ENCODE data around the gene RAB8B. TPM values are rescaled to one million over a fixed set of nuclear protein-coding genes. Genes with fewer than 3 reads are reported as not detected.

RAB8B gene
- total and polyA plus RNA-seq, 2 of the 13 experiments (the other 11 are each of a cell fraction or from before 2014, with no cell fraction given) = 6.8 to 14.2 TPM

GRCh38 chr15:63277038-63277892, 87.9 kb downstream of the RAB8B start, which contains the start of gene APH1B (continued):
- TF ChIP-seq, protein P1, sequence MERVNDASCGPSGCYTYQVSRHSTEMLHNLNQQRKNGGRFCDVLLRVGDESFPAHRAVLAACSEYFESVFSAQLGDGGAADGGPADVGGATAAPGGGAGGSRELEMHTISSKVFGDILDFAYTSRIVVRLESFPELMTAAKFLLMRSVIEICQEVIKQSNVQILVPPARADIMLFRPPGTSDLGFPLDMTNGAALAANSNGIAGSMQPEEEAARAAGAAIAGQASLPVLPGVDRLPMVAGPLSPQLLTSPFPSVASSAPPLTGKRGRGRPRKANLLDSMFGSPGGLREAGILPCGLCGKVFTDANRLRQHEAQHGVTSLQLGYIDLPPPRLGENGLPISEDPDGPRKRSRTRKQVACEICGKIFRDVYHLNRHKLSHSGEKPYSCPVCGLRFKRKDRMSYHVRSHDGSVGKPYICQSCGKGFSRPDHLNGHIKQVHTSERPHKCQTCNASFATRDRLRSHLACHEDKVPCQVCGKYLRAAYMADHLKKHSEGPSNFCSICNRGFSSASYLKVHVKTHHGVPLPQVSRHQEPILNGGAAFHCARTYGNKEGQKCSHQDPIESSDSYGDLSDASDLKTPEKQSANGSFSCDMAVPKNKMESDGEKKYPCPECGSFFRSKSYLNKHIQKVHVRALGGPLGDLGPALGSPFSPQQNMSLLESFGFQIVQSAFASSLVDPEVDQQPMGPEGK (CRISPR knock-in tag; IDR thresholded peaks at IDR 0.05) = peak; percentile 28; the same call in 1 of the 2 replicates
- TF ChIP-seq, protein P2, sequence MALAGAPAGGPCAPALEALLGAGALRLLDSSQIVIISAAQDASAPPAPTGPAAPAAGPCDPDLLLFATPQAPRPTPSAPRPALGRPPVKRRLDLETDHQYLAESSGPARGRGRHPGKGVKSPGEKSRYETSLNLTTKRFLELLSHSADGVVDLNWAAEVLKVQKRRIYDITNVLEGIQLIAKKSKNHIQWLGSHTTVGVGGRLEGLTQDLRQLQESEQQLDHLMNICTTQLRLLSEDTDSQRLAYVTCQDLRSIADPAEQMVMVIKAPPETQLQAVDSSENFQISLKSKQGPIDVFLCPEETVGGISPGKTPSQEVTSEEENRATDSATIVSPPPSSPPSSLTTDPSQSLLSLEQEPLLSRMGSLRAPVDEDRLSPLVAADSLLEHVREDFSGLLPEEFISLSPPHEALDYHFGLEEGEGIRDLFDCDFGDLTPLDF (CRISPR knock-in tag; IDR thresholded peaks at IDR 0.05) = 0 out of 2 replicates have a peak, but pooled peaks have one; percentile 24
- TF ChIP-seq ARID5B (CRISPR knock-in tag; IDR thresholded peaks at IDR 0.05) = 0 out of 2 replicates have a peak, but pooled peaks have one; percentile 33
- TF ChIP-seq ZNF121 (CRISPR knock-in tag; IDR thresholded peaks at IDR 0.05) = no peak
- TF ChIP-seq PHF8 (CRISPR knock-in tag; IDR thresholded peaks at IDR 0.05) = peak; percentile 54
- TF ChIP-seq, protein P3, sequence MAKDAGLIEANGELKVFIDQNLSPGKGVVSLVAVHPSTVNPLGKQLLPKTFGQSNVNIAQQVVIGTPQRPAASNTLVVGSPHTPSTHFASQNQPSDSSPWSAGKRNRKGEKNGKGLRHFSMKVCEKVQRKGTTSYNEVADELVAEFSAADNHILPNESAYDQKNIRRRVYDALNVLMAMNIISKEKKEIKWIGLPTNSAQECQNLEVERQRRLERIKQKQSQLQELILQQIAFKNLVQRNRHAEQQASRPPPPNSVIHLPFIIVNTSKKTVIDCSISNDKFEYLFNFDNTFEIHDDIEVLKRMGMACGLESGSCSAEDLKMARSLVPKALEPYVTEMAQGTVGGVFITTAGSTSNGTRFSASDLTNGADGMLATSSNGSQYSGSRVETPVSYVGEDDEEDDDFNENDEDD (CRISPR knock-in tag; IDR thresholded peaks at IDR 0.05; ENCODE audit: borderline replicate concordance) = peak; percentile 40; the same call in 1 of the 2 replicates
- TF ChIP-seq HMGXB4 (CRISPR knock-in tag; IDR thresholded peaks at IDR 0.05; ENCODE audit: borderline replicate concordance in 1 of 2, low read depth in 1 of 2) = 0 out of 4 replicates have a peak, but pooled peaks have one; percentile 23 to 44
- peak; percentile 25; the same call in 1 of the 2 replicates for TF ChIP-seq ZNF768 (CRISPR knock-in tag; IDR thresholded peaks at IDR 0.05)
- TF ChIP-seq, protein P4, sequence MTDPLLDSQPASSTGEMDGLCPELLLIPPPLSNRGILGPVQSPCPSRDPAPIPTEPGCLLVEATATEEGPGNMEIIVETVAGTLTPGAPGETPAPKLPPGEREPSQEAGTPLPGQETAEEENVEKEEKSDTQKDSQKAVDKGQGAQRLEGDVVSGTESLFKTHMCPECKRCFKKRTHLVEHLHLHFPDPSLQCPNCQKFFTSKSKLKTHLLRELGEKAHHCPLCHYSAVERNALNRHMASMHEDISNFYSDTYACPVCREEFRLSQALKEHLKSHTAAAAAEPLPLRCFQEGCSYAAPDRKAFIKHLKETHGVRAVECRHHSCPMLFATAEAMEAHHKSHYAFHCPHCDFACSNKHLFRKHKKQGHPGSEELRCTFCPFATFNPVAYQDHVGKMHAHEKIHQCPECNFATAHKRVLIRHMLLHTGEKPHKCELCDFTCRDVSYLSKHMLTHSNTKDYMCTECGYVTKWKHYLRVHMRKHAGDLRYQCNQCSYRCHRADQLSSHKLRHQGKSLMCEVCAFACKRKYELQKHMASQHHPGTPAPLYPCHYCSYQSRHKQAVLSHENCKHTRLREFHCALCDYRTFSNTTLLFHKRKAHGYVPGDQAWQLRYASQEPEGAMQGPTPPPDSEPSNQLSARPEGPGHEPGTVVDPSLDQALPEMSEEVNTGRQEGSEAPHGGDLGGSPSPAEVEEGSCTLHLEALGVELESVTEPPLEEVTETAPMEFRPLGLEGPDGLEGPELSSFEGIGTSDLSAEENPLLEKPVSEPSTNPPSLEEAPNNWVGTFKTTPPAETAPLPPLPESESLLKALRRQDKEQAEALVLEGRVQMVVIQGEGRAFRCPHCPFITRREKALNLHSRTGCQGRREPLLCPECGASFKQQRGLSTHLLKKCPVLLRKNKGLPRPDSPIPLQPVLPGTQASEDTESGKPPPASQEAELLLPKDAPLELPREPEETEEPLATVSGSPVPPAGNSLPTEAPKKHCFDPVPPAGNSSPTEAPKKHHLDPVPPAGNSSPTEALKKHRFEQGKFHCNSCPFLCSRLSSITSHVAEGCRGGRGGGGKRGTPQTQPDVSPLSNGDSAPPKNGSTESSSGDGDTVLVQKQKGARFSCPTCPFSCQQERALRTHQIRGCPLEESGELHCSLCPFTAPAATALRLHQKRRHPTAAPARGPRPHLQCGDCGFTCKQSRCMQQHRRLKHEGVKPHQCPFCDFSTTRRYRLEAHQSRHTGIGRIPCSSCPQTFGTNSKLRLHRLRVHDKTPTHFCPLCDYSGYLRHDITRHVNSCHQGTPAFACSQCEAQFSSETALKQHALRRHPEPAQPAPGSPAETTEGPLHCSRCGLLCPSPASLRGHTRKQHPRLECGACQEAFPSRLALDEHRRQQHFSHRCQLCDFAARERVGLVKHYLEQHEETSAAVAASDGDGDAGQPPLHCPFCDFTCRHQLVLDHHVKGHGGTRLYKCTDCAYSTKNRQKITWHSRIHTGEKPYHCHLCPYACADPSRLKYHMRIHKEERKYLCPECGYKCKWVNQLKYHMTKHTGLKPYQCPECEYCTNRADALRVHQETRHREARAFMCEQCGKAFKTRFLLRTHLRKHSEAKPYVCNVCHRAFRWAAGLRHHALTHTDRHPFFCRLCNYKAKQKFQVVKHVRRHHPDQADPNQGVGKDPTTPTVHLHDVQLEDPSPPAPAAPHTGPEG (CRISPR knock-in tag; IDR thresholded peaks at IDR 0.05) = 0 out of 2 replicates have a peak, but pooled peaks have one; percentile 32
- no peak for TF ChIP-seq HOXD1 (CRISPR knock-in tag; IDR thresholded peaks at IDR 0.05)

Measured in HepG2 (cell line).